OCI-M2 (cell line): Measurements from ENCODE around the gene SSBP3.
"Not testable (repeated sequence)": the region's sequence is repeated elsewhere in the genome, so short reads cannot be mapped to it uniquely, and the experiment has no call there.

Experiments
- DNase-seq: peaks from one replicate; lab custom pipeline; 2025; ENCODE audit not compliant: unreplicated experiment; lab: John Stamatoyannopoulos, UW

The SSBP3 gene

DNA sequence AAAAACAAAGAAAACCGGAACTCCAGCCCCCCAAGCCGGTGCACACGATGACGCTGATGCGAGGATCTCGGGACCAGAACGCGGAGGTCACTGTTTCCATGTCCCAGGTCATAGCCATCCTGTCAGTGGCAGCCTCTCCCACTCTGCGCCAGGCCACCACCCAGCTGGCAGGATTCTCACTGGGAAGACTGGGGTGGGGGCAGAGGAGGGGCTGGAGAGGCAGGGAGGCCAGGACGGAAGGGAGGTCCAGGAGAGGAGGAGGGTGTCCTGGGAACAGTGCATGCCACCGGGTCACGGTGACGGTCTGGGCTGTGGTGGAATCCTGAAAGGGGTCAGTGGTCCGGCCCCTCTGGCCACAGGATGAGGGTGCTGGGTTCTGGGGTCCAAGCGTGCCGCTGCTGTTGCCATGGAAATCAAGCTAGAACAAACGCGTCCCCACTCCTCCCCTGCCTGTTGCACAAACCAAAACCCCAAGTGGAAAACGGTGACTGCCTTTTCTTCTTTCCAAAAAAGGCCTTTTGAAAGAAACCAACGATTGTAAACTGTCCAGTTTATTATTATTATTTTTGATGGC, 180.1 kb downstream of the SSBP3 start:
- DNase-seq = no peak

DNA sequence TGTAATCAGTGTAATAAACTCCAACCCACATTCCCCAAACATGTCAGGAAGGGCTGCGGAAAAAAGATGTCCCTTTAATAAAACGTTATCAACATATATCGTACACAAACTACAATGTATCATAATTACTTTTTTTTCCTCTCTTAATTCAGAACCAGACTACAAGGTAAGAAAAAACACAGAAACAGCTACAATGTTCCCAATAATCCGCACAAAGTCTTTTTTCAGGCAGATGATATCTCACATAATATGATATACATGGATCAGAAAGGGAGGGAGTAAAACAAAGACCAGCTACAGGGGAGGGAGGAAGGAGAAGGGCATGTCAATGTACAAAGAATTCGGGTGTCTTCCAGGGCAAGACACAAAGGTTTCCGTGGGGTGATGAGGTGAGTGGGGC, 180.8 kb downstream of the SSBP3 start:
- no peak for DNase-seq

DNA sequence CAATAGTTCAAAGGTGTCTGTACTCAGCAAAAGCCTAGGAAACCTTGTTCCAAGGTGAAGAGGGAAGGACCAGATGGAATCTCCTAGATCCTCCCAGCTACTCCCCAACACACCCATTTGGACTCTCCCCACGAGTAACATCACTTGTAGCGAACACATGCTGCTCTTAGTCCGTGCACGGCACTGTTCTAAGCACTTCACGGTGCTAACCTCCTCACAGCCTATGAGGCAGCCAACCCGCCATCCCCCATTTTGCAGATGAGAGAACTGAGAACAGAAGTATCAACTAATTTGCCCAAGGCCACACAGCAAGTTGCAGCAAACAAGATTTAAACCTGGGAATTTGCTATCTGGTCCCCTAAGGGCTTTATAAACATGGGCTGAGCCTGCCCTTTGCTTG, 182.0 kb downstream of the SSBP3 start:
- DNase-seq = no peak

DNA sequence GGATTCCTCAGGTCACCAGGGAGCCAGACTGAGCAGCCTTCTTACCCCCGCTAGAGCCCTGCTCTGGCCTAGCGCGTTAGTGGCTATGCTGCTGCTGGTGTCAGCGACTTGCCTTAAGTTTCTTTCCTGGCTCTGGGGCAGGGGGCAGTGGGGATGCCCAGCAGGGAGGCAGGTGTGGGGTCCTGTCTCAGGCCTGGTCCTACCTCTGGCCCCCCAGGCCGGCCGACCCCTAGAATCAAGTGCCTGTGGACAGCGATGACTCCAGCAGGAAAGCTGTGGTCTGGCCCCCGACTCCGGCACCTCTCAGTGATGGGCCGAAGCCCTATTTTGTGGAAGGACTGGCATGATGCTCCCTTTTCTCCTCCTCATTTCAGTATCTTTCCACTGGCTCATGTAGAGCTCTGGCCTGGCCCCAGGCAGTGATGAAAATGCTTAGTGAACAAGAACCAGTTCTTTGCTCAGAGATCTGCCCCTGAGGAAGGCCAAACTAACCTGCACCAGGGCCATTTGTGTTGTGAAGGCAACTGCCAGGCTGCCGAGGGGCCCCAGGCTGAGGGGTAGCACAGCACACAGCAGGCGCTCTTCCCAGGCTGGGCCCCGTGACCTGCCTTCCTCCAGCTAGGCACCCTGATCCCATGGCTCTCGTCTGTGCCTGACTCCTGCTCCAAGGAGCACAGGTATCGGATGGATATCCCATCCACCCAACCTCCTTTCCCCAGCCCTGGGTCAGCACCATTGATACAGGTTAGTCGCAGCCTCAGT, 182.6 kb downstream of the SSBP3 start:
- DNase-seq = no peak

DNA sequence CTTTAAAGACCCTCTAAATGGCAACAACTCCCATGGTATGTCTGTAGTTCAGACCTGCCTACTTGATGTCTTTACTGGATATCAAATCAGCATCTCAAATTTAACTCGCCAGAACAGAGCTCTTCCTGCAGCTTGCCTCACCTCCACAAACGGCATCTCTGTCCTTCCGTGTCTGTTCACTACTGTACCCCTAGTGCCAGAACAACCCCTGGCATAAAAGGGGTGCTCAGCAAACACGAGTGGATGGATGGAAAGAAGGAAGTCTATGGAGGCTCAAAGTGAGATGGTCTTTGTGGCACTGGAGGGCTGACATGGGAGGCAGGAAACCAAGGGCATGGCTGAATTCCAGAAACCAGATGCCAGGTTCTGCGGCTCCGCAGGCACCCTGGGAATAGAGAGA, 183.5 kb downstream of the SSBP3 start:
- DNase-seq = no peak

DNA sequence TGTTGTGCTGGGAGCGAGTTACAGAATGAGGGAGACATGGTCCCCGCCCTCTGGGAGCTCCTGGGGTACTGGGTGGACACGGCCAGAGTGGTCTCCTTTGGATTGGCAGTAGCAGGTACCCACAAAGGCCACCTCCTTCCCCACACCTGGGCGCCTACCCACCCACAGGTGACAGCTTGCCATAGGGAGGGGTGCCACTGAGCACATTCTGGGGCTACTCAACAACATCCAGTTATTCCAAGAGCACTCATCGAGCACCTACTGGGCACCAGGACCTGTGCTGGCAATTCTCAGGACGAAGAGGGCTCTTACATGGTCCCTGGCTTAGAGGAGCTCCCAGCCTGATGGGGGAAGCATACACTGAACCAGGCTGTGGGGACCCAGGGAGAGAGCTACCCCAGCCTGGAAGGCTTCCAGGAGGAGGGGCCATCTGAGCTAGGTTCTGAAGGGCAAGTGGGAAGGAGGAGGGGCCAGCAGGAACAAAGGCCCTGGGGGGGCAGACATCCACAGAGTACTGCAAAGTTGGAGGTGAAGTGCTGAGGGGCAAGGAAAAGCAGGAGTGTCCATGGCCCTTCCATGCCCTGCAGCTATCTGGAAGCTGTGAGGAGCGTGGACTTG, 184.2 kb downstream of the SSBP3 start:
- DNase-seq = no peak

DNA sequence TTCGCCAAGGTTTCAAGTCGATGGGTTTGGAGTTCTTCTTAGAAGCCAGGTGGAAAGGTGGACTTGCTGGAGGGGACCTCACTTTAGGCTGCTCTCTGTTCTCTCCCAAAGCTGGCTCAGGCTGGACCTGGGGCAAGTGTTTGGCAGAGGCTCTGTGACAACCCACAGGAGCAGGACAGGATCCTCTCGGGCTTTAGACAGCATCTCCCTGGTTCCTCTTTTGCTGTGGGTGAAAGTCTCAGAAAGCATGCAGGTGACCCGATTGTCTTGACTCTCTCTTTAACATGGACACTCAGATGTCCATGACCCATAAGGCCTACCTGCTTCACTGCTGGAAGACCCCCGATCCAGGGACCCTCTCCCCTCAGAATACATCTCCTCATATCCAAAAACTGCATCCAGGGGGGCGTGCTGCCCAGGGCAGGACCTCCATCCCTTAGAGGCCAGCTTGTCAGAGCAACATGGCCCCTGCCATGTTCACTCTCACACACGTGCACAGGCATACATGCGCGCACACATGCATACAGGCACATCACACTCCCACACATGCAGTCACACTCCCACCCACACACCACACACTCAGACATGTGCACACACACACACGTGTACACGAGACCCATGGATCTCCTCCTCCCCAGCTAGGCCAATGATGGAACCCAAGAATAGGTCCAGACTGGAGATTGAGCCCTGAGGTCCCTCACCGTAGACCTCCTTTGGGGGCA, 184.9 kb downstream of the SSBP3 start:
- no peak for DNase-seq

DNA sequence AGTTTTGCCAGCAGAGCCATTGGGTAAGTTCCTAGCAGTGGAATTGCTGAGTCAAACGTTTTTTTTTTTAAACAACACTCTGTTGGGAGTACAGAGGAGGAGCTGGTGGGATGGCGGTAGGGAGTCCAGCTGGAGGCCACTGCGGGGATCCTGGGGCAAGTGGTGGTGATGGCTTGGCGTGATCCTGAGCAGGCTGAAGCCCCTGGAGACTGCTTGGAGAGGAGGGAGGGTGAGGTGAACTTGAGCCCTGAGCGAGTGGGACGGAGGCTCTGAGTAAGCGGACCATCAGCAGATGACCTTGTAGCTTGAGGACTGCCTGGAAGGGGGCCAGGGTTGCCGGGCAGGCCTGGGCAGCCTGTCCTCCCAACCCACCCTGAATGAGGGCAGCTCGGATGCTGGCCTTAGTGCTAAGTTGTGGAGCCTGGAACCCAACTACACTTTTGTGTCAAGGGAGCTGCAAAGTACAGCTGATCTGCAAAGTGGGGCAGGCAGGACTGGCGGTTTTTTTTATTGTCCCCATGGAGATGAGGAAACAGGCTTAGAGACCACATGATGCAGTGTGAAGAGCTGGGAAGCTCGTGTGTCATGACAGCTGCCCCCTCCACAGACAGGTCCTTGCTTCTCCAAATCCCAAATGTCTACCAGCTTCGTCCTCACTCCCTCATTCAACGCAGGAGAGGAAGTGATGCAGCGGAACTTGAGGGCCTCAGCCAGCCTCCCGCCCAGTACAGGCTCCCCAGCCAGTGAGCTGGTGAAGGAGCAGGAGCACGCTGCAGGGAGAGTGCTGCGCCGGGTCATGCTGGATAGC, 186.0 kb downstream of the SSBP3 start:
- no peak for DNase-seq

DNA sequence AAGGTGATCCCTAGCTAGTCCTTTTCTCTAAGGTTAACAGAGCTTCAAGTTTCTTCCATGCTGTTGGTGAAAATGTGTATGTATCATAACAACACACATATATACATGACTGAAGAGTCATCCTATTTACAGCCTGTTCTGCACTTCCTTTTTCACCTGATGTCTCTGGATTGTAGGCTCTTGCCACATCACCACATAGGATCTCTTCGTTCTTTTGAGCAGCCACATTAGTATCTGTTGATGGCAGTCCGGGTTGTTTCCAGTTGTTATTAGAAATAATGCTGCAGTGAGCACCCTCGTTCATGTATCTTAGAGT, 186.5 kb downstream of the SSBP3 start:
- no peak for DNase-seq

DNA sequence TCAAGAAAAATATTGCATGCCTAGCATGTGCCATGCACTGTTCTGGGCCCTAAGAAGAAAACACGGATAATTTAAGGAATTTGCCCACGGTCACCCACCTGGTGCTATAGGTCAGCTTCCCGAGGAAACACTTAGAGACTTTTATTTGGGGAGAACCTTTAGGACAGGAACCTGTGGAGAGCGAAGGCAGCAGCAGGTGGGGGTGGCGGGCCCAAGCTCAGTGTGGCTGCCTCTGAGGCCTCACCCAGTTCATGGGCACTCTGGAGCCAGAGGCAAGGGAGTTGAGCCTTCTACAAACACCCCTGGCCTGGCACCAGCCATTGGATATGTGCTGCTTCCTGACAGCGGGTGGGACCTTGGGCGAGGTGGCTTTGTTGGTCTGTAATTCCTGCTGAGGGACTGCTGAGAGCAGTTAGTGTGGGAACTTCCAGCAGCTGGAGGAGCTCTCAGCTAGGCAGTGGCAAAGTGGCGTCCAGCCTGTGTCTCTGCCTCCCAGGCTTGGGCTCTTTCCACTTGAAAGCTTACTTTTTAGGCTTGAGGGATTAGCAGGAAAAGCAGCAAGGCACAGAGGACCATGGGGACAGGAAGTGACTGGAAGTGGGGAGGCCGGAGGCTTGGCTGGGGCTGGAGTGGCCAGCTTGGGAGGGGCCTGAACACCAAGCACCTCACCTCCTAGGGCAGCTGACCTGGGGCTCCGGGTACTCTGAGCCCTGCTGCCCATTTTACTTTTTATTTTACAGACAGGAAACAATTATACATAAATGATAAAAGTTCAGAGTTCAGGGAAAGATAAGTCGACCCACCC, 187.1 kb downstream of the SSBP3 start:
- no peak for DNase-seq

DNA sequence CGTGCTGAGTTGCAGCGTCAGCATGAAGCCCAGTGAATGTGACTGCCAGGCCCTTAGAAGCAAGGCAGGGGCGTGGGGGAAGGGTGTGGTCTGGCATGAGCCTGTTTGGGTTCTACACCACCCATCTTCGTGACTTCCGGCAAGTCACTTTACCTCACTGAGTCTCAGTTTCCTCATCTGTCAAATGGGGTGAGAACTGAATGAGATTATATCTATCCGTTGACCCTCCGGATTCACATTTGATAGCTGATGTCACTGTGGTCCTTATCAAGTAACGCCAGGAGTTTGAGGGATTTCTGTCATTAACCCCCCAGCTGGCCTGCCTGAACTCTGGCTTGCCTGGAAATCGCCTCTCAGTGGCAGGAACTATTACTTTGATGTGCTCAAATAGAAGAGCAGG, 190.7 kb downstream of the SSBP3 start:
- no peak for DNase-seq

DNA sequence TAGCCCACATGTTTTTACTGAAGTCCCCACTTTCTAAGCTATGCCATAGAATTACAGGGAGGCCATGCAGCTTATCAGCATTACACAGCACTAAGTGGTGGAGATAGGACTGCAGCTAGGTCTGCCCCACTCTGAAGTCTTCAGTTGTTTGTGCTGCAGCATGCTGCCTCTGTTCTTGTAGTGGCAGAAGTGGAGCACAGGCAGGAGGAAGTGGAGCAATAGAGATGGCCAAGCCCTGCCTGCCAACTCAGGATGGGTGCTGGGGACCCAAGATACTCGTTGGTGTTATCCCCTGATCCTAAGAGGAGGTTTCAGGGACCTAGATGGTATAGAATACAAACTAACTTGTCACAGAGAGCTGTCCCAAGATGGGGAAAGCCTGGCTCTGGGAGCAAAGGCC, 193.3 kb downstream of the SSBP3 start:
- DNase-seq = peak; percentile 73

DNA sequence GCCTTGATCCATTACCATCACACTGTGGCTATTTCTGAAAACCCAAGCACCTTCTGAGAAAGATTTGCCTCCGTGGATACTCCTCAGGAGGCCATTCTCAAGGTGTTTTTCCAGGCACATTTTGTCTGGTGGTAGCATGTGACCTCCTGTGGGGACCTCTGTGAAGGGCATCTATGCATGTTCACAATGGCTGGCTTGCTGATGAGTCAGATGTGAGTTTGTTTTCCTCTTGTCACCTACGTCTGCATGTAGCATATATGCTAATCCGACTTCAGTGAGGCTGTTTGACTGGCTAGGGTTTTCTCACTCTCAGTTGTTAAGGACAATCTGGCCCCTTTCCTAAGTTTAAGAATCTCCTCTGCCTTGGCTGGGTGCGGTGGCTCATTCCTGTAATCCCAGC, 198.3 kb downstream of the SSBP3 start:
- not testable (repeated sequence) for DNase-seq

DNA sequence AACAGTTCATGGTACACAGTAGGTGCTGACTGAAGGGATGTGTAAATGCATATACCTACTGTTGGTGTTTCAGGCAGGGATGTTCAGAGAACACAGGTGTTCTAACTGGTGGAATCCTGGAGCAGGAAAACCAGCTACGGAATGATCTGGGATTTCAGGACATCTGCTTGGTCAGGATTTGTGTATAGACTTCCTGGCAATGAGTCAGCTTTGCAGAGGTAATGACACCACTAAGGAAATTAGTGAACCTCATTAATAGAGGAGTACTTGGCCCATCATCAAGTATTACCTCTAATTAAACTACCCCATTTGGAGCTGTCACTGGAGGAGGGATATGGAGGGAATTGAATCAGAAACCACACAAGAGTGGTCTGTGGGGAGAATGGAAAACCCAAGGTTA, 198.9 kb downstream of the SSBP3 start:
- DNase-seq = no peak

DNA sequence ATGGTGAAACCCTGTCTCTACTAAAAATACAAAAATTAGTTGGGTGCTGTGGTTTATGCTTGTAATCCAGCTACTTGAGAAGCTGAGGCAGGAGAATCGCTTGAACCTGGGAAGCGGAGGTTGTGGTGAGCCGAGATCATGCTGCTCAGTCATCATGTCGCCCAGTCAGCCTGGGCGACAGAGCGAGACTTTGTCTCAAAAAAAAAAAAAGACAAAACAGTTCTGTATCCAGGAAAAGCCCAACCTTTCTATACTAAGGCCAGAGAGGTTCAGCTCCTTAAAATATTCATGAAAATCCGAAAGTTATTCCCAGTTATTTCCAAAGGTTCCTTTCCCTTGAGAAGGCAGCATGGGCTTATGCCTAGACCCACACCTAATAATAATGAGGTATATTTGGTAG, 202.0 kb downstream of the SSBP3 start:
- no peak for DNase-seq

DNA sequence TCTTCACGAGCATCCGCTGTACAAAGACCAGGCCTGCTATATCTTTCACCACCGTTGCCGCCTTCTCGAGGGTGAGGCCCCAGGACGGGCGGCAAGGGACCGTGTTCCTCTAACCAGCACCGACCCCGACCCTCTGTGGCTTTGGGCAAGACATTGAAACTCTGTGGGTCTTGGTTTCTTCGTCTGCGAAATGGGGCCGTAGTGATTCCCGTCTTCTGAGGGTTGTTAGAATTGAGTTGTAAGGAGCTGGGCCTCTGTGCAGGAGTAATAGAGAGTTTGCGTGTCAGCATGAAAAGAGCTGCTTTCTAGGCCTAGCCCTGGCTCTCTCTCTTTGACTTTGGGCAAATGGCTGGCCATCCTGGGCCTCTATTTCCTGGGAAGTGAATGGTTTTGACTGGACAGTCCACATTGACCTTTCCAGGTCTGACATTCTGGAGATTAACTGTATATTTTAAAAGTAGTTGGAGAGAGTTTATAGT, 205.6 kb downstream of the SSBP3 start:
- DNase-seq = no peak

DNA sequence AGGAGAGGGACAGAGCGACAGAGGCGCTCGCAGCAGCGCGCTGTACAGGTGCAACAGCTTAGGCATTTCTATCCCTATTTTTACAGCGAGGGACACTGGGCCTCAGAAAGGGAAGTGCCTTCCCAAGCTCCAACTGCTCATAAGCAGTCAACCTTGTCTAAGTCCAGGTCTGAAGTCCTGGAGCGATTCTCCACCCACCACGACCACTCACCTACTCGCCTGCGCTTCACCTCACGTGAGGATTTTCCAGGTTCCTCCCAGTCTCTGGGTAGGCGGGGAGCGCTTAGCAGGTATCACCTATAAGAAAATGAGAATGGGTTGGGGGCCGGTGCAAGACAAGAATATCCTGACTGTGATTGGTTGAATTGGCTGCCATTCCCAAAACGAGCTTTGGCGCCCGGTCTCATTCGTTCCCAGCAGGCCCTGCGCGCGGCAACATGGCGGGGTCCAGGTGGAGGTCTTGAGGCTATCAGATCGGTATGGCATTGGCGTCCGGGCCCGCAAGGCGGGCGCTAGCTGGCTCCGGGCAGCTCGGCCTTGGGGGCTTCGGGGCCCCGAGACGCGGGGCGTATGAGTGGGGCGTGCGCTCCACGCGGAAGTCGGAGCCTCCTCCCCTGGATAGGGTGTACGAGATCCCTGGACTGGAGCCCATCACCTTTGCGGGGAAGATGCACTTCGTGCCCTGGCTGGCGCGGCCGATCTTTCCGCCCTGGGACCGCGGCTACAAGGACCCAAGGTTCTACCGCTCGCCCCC, 206.3 kb downstream of the SSBP3 start, which contains the start of the genes CYB5RL and MRPL37:
Gene CYB5RL, minus strand, starts transcription at position 266 of the 754 bp plus-strand sequence. CDS start 4,414 bp downstream, outside the sequence.
Gene MRPL37, plus strand, starts transcription at position 403 of the 754 bp plus-strand sequence. Its CDS starts 77 bp downstream, at position 480.
- peak; percentile 88 for DNase-seq

DNA sequence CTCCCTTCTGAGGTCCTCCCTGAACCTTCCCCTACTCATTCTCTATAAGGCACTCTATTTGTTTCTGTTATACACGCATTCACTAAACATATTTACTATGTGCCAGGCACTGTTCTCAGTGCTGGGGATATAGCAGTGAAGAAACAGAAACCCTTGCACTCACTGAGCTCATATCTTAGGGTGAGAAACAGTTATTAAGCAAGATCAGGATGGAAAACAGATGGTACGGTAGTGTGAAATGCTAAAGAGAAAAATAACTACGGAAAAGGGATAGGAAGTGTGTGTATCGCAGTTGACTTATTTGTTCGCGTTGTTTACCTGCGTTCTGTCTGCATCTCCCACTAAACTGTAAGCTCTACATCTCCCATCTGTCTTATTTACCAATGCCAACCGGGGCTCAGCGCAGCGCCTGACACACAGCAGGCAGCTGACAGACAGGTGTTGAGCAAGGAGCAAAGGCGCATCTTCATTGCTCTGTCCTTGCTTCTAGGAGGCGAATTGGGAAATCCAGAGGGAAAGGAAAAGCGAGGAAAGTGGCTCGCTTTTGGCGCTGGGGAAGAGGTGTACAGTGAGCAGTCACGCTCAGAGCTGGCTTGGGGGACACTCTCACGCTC, 206.9 kb downstream of the SSBP3 start:
- no peak for DNase-seq

DNA sequence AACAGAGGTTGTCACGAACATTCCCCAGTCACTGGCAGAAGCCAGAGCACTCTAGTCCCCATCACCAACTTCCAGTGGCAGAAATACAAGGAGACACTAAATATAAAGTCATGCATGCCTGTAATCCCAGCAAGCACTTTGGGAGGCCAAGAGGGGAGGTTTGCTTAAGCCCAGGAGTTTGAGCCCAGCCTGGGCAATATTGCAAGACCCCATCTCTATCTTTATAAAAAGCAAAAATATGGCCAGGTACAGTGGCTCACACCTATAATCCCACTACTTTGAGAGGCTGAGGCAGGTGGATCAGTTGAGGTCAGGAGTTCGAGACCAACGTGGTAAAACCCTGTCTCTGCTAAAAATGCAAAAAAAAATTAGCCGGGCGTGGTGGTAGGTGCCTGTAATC, 212.7 kb downstream of the SSBP3 start:
- no peak for DNase-seq
